Measurements from ENCODE around the gene ZFR.
A peak's percentile ranks its signal among the peaks of the same experiment; 100 is the strongest.
"Not testable (repeated sequence)": the region's sequence is repeated elsewhere in the genome, so short reads cannot be mapped to it uniquely, and the experiment has no call there.

The ZFR gene

GRCh38 chr5:32426440-32427151 is 17.9 kb downstream of the ZFR start:
- DNase-seq, result no peak
- in situ Hi-C loops (cut with HindIII; ENCODE audit: low pct_ligation_motif_present, low pct_unique_long_range_greater_than_20kb, low sequenced_read_pairs), result no loop called here

GRCh38 chr5:32422697-32423096 is 21.8 kb downstream of the ZFR start:
- no peak for DNase-seq
- in situ Hi-C loops (cut with HindIII; ENCODE audit: low pct_ligation_motif_present, low pct_unique_long_range_greater_than_20kb, low sequenced_read_pairs), result no loop called here

- DNase-seq, result no peak
- in situ Hi-C loops (cut with HindIII; ENCODE audit: low pct_ligation_motif_present, low pct_unique_long_range_greater_than_20kb, low sequenced_read_pairs), result no loop called here
These were observed 23.5 kb downstream of the ZFR start for GRCh38 chr5:32421075-32421474.

- DNase-seq, result no peak
- in situ Hi-C loops (cut with HindIII; ENCODE audit: low pct_ligation_motif_present, low pct_unique_long_range_greater_than_20kb, low sequenced_read_pairs), result no loop called here
These were observed 24.0 kb downstream of the ZFR start for GRCh38 chr5:32420506-32420905.

GRCh38 chr5:32419791-32420190 is 24.7 kb downstream of the ZFR start:
- in situ Hi-C loops (cut with HindIII; ENCODE audit: low pct_ligation_motif_present, low pct_unique_long_range_greater_than_20kb, low sequenced_read_pairs), result no loop called here
- no peak for DNase-seq

- DNase-seq, result no peak
- in situ Hi-C loops (cut with HindIII; ENCODE audit: low pct_ligation_motif_present, low pct_unique_long_range_greater_than_20kb, low sequenced_read_pairs), result no loop called here
These were observed 30.9 kb downstream of the ZFR start for GRCh38 chr5:32413466-32414263.

- in situ Hi-C loops (cut with HindIII; ENCODE audit: low pct_ligation_motif_present, low pct_unique_long_range_greater_than_20kb, low sequenced_read_pairs), result no loop called here
- DNase-seq, result no peak
These were observed 33.9 kb downstream of the ZFR start for GRCh38 chr5:32410630-32411029.

GRCh38 chr5:32406650-32407049 is 37.9 kb downstream of the ZFR start:
- in situ Hi-C loops (cut with HindIII; ENCODE audit: low pct_ligation_motif_present, low pct_unique_long_range_greater_than_20kb, low sequenced_read_pairs), result no loop called here
- DNase-seq, result no peak

GRCh38 chr5:32405507-32405906 is 39.0 kb downstream of the ZFR start:
- DNase-seq, result no peak
- in situ Hi-C loops (cut with HindIII; ENCODE audit: low pct_ligation_motif_present, low pct_unique_long_range_greater_than_20kb, low sequenced_read_pairs), result no loop called here

- in situ Hi-C loops (cut with HindIII; ENCODE audit: low pct_ligation_motif_present, low pct_unique_long_range_greater_than_20kb, low sequenced_read_pairs), result no loop called here
- no peak for DNase-seq
These were observed 40.8 kb downstream of the ZFR start for GRCh38 chr5:32403760-32404159.

GRCh38 chr5:32400401-32400800 is 44.1 kb downstream of the ZFR start:
- no peak for DNase-seq
- in situ Hi-C loops (cut with HindIII; ENCODE audit: low pct_ligation_motif_present, low pct_unique_long_range_greater_than_20kb, low sequenced_read_pairs), result no loop called here

GRCh38 chr5:32398754-32399153 is 45.8 kb downstream of the ZFR start:
- in situ Hi-C loops (cut with HindIII; ENCODE audit: low pct_ligation_motif_present, low pct_unique_long_range_greater_than_20kb, low sequenced_read_pairs); DNase-seq: not testable (repeated sequence)

- in situ Hi-C loops (cut with HindIII; ENCODE audit: low pct_ligation_motif_present, low pct_unique_long_range_greater_than_20kb, low sequenced_read_pairs), result no loop called here
- DNase-seq, result no peak
These were observed 49.6 kb downstream of the ZFR start for GRCh38 chr5:32394981-32395380.

- DNase-seq, result no peak
- in situ Hi-C loops (cut with HindIII; ENCODE audit: low pct_ligation_motif_present, low pct_unique_long_range_greater_than_20kb, low sequenced_read_pairs), result no loop called here
These were observed 52.5 kb downstream of the ZFR start for GRCh38 chr5:32392039-32392438.

- in situ Hi-C loops (cut with HindIII; ENCODE audit: low pct_ligation_motif_present, low pct_unique_long_range_greater_than_20kb, low sequenced_read_pairs), result no loop called here
- DNase-seq, result peak; percentile 50
These were observed 53.5 kb downstream of the ZFR start for GRCh38 chr5:32390819-32391591.

- in situ Hi-C loops (cut with HindIII; ENCODE audit: low pct_ligation_motif_present, low pct_unique_long_range_greater_than_20kb, low sequenced_read_pairs), result no loop called here
- no peak for DNase-seq
These were observed 56.0 kb downstream of the ZFR start for GRCh38 chr5:32388432-32389129.

- in situ Hi-C loops (cut with HindIII; ENCODE audit: low pct_ligation_motif_present, low pct_unique_long_range_greater_than_20kb, low sequenced_read_pairs), result no loop called here
- no peak for DNase-seq
These were observed 56.7 kb downstream of the ZFR start for GRCh38 chr5:32387841-32388240.

GRCh38 chr5:32387211-32387610 is 57.3 kb downstream of the ZFR start:
- in situ Hi-C loops (cut with HindIII; ENCODE audit: low pct_ligation_motif_present, low pct_unique_long_range_greater_than_20kb, low sequenced_read_pairs), result no loop called here
- DNase-seq, result no peak

- in situ Hi-C loops (cut with HindIII; ENCODE audit: low pct_ligation_motif_present, low pct_unique_long_range_greater_than_20kb, low sequenced_read_pairs), result no loop called here
- no peak for DNase-seq
These were observed 59.9 kb downstream of the ZFR start for GRCh38 chr5:32384621-32385020.
